GM18519 (cell line): ENCODE results near the gene FGF22.

Experiments
- ATAC-seq: cut with Tn5 transposase; IDR thresholded peaks from one replicate; pipeline ENCODE4 v1.9.1; 2021; ENCODE audit warnings: mild to moderate bottlenecking, moderate library complexity; ENCODE audit not compliant: unreplicated experiment, low FRiP score

The FGF22 gene

GRCh38 chr19:640606-641189 lies 1.0 kb downstream of the FGF22 start:
- ATAC-seq = no peak

- no peak for ATAC-seq
Measured at GRCh38 chr19:641702-642101, 2.0 kb downstream of the FGF22 start.

- ATAC-seq = no peak
Measured at GRCh38 chr19:642767-643727, 3.4 kb downstream of the FGF22 start.

- ATAC-seq = no peak
Measured at GRCh38 chr19:643736-644135, 4.1 kb downstream of the FGF22 start.

GRCh38 chr19:644363-644762 lies 4.7 kb downstream of the FGF22 start:
- no peak for ATAC-seq

GRCh38 chr19:644789-645188 lies 5.1 kb downstream of the FGF22 start:
- no peak for ATAC-seq

- ATAC-seq = no peak
Measured at GRCh38 chr19:645912-646778, 6.5 kb downstream of the FGF22 start.

GRCh38 chr19:646779-647565 lies 7.3 kb downstream of the FGF22 start:
- ATAC-seq = no peak

- ATAC-seq = no peak
Measured at GRCh38 chr19:647566-648284, 8.0 kb downstream of the FGF22 start.

GRCh38 chr19:648305-648704 lies 8.6 kb downstream of the FGF22 start:
- ATAC-seq = no peak

- ATAC-seq = no peak
Measured at GRCh38 chr19:648904-649801, 9.5 kb downstream of the FGF22 start.

GRCh38 chr19:650121-650520 lies 10.4 kb downstream of the FGF22 start:
- ATAC-seq = no peak

- no peak for ATAC-seq
Measured at GRCh38 chr19:651114-651818, 11.6 kb downstream of the FGF22 start.

- no peak for ATAC-seq
Measured at GRCh38 chr19:651991-652390, 12.3 kb downstream of the FGF22 start.

GRCh38 chr19:652467-653389 lies 13.0 kb downstream of the FGF22 start:
- ATAC-seq = no peak

- no peak for ATAC-seq
Measured at GRCh38 chr19:653425-653824, 13.7 kb downstream of the FGF22 start.

GRCh38 chr19:655691-656090 lies 16.0 kb downstream of the FGF22 start:
- ATAC-seq = no peak
